HuH-7 (cell line): ENCODE results near the gene SIVA1.
A peak's percentile ranks its signal among the peaks of the same experiment; 100 is the strongest.

Source experiments
- DNase-seq: peaks from one replicate; pipeline ENCODE4 v3.0.0; 2011; ENCODE audit warnings: low spot score

Gene SIVA1

DNA sequence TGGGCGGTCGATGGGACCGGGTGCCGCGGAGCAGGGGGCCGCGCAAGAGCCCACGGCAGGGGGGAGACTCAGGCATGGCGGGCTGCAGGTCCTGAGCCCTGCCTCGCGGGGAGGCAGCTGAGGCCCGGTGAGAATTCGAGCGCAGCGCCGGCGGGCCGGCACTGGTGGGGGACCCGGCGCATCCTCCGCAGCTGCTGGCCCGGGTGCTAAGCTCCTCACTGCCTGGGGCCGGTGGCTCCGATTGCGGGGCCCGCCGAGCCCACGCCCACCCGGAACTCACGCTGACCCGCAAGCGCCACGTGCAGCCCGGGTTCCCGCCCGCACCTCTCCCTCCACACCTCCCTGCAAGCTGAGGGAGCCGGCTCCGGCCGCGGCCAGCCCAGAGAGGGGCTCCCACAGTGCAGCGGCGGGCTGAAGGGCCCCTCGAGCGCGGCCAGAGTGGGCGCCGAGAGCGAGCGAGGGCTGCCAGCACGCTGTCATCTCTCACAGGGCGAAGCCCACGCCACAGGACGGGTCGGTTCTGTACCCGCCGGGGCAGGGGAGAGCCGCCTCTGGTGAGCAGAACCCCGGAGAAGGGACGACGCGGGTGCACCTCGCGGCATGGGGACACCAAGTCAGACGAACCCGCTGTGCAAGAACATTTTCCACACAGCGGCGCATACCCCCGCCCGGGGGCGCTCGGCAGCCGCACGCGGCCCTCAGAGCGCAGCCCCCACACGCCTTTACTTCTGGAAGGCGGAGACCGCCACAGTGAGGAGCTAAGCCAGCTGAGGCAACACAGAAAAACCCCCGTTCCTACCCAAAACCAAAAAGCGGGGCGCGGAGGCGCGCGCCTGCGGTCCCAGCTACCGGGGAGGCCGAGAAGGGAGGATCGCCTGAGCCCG lies 1.2 kb upstream of the SIVA1 start:
- DNase-seq, result peak; percentile 48

GRCh38 chr14:104752423-104752734 lies 568 bp upstream of the SIVA1 start:
- no peak for DNase-seq

DNA sequence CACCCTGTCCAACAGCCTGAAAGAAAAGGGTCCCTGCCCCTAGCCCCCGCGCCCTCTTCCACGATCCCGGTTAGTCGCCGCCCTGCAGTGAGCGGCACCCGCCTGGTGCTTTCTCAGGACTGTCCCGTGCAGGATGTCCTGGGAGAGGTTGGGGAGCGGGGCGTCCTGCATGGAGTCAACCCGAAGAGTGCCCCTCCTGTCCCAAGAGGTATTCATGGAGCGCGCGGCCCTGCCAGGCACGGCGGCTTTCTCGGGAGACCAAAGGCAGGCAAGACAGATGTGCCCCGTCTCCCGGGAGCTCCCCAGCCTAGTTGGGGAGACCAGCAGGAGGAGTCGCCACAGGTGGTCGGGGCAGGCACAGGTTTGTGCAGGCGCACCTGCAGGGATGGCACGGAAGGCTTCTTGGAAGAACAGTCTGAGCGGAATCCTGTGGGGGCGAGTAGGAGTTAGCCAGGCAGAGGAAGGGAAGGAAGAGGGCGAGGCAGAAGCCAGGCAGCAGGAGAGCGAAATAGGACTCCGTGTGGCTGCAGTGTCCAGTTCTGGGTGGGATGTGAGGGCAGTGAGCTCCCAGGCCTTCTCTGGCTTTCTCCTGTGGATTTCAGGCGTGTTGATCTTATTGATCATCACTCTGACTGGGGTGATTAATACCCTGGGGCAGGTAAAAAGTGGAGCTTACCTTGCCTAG lies 723 bp downstream of the SIVA1 start:
- no peak for DNase-seq

DNA sequence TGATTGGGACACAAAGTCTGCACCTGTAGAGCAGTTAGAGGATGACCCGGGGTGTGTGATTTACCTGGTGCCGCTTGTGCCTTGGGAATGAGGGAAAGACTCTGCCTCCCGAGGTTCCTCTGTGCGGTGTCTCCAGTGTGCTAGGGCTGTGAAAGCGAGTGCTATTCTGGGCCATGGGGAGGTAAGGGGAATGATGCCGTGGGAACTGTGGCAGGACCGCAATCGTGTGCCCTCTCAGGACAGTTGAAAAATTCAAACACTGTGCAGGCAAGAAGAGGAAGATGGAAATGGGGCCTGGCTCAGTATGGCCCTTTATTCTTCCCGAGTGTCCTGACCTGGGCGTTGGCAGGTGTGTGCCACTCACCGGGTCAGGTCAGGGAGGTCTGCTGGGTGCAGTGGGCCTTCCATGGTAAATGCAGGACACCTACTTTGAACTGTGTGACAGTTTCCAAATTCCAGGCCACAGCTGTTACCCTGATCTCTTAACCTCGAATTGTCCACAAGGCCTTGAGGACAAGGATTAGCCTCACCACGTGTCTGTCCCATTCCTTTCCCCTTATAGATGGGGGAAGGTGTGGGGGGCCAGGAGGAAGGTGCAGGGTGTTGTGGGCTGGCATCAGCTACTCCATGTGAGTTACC lies 1.4 kb downstream of the SIVA1 start:
- no peak for DNase-seq

DNA sequence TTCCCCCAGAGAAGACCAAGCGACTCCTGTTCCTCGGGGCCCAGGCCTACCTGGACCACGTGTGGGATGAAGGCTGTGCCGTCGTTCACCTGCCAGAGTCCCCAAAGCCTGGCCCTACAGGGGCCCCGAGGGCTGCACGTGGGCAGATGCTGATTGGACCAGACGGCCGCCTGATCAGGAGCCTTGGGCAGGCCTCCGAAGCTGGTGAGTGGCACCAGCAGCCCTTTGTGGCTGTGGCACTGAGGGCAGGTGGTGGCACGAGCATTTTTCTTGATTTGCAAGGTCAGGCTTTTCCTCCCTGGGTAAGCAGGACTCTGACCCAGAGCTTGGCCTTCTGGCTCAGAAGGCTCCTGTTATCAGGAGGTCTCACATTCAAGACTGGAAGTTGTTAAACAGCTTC lies 2.7 kb downstream of the SIVA1 start:
- DNase-seq, result no peak

- DNase-seq, result no peak
Observed at GRCh38 chr14:104756477-104757237, 3.7 kb downstream of the SIVA1 start.

DNA sequence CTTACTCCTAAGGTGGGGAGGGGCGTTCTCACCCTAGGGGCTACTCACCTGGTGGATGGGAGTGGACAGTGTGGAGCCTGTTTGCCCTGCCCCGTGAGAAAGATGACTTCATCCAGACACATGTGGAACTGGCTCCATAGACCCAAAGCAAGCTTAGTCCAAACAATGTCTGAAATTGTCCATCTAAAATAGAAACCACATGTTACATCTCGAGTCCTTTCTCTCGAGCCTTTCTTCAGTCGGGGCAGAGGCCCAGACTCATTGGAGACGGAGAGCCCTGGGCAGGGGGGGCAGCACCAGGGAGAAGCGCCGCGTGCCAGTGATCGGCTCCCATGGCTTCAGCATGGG lies 4.3 kb downstream of the SIVA1 start:
- no peak for DNase-seq

DNA sequence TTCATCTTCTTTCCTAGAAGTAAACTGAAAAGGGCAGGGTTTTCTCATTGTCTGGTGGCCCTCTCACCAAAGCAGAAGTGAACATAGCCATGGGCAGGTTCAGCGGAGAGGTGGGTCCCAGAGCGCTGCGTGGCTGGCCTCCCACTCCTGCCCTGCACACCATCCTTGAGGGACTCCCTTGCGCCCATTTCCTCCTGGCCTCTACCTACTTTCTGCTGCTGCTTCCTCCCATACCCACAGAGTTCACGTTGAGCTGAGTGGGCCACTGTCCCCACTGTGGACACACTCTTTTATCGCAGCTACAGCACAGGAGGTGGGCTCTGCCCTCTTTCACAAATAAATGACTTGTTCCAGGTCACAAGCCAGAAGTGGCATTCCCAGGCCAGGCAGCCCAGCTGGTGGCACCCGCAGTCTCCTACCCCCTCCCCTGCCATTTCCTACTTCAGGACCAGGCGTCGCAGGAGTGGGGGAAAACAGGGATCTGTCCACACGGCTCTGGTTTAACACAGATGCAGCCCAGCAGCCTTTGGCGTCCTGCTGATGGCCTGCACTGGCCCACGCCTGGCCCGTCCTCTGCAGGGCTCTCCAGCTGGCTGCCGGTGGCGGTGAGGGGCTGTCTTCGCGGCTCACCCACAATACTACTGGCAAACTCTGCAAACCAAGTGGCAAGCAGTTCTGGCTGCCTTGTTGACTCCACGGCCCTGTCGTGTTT lies 4.9 kb downstream of the SIVA1 start:
- no peak for DNase-seq

DNA sequence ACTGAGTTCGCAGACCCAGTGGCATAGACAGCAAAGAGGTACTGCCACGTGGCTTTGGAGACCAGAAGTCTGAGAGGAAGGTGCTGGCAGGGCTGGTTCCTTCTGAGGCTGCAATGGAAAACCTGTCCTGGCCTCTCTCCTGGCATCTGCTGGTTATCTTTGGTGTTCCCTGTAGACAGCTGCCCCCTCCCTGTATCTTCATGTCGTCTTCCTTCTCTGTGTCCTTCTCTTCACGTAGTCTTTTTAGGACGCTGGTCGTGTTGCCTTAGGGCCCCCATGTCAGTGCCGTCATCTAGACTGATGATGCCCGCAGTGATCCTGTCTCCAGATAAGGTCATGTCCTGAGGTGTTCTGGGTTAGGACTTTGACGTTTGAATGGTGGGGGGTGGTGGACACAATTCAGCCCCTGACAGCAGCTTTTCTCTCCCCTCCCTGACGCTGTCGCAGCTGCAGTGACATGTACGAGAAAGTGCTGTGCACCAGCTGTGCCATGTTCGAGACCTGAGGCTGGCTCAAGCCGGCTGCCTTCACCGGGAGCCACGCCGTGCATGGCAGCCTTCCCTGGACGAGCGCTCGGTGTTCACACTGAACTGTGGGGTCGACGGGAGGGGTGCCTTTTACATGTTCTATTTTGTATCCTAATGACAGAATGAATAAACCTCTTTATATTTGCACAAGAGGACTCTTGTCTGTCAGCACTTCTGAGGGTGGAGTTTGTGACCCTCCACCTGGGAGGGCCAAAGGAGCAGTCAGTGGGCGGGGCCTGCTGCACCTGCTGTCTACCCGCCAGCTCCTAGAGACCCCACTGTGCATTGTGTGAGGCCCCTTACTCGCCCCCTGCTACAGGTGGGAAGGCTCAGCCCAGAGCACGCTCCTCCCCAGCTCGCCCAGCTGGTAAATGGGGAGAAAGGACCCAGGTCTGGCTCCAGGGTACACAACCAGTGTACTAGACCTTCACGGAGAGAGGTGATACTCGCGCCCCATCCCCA lies 6.3 kb downstream of the SIVA1 start:
- DNase-seq, result no peak

DNA sequence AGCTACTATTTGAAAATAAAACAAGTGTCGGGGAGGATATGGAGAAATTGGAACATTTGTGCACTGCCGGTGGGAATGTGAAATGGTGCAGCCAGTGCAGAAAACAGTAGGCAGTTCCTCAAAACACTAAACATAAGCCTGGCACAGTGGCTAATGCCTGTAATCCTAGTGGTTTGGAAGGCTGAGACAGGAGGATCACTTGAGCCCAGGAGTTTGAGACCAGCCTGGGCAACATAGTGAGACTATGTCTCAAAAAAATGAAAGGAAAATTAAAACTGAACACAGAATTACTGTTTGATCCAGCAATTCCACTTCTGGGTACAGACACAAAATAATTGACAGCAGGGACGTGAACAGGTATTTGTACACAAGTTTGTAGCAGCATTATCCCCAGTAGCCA lies 12.6 kb downstream of the SIVA1 start:
- no peak for DNase-seq

GRCh38 chr14:104766256-104766862 lies 13.4 kb downstream of the SIVA1 start:
- no peak for DNase-seq

GRCh38 chr14:104766863-104767633 lies 14.1 kb downstream of the SIVA1 start:
- DNase-seq, result no peak

DNA sequence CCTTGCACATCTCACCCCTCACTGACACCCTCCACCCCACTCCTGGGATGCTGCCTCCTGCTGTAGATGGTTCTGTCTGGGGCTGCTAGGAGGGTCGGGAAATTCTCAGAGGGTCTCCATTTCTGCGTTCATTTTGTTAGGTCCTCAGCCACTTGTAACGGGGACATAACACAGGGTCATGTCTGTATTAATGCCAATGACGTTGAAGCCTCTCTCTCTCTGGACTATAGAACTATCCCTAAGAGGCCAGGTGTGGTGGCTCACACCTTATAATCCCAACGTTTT lies 14.6 kb downstream of the SIVA1 start:
- DNase-seq, result no peak

GRCh38 chr14:104768437-104769323 lies 15.7 kb downstream of the SIVA1 start:
- peak; percentile 81 for DNase-seq

DNA sequence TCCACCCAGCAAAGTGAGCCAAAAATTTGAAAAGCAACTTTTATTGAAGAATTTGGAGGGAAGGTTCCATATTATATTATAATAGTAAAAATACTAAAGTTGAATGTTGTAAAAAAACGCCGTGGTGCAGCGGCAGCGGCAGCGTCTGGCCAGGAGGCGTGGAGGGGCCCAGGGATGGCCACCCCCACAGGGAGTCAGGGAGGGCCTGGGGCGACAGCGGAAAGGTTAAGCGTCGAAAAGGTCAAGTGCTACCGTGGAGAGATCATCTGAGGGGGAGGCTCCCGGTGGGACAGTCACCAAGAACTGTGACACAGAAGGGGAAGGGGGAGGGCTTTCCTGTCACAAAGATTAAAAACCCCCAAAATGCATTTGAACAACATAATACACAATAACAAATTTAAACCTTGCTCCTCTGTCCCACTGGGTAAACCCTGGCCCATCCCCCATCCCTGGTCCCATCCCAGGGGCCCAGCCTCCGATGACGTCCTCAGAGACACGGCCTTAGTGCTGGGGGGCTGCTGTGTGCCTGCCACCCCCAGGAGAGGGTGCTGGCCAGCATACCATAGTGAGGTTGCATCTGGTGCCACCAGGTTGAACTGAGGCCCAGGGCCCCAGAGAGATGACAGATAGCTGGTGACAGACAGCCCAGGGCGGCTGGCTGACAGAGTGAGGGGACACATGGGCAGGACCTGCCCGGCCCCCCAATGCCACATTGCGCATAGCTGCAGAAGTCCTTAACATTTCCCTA lies 16.6 kb downstream of the SIVA1 start:
- DNase-seq, result no peak

- no peak for DNase-seq
Observed at GRCh38 chr14:104770072-104770579, 17.2 kb downstream of the SIVA1 start.

GRCh38 chr14:104770851-104771272 lies 17.9 kb downstream of the SIVA1 start:
- DNase-seq, result no peak

- DNase-seq, result no peak
Observed at GRCh38 chr14:104771374-104771773, 18.4 kb downstream of the SIVA1 start.
